Smooth muscle cell of the brain vasculature (primary cell): ENCODE measurements around the gene PMP22.

Experiments
- DNase-seq: peaks from one replicate; pipeline ENCODE4 v3.0.0-alpha.2; 2012; ENCODE audit warnings: low read depth, low spot score

PMP22 gene

GRCh38 chr17:15274017-15274416, 8.9 kb upstream of the PMP22 start:
- no peak for DNase-seq

GRCh38 chr17:15273141-15273793, 8.1 kb upstream of the PMP22 start:
- peak; percentile 84 for DNase-seq

GRCh38 chr17:15271741-15272140, 6.6 kb upstream of the PMP22 start:
- DNase-seq, result no peak

- no peak for DNase-seq
Measured at GRCh38 chr17:15270628-15271381, 5.7 kb upstream of the PMP22 start.

- DNase-seq, result no peak
Measured at GRCh38 chr17:15269780-15270089, 4.6 kb upstream of the PMP22 start.

- no peak for DNase-seq
Measured at GRCh38 chr17:15269087-15269779, 4.1 kb upstream of the PMP22 start.

- DNase-seq, result no peak
Measured at GRCh38 chr17:15268461-15268860, 3.3 kb upstream of the PMP22 start.

DNA sequence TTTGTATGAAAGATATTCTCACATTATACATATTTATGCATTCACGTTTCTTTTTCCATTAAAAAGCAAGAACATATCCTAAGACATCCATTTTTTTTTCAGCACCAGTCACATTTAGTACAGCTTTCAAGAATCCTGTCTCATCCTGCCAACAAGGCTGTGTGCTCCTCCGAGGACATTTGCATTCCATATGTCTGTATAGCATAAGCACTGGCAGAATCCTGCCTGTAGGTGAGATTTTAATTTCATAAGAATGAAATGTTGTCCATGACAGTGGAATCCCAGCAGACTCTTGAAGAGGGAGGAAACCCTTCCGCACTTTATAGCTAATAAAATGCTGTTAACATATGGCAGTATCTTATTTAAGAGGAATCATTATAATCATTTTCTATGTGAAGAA, 2.9 kb upstream of the PMP22 start:
- DNase-seq, result no peak

GRCh38 chr17:15266325-15267125, 1.4 kb upstream of the PMP22 start:
- DNase-seq, result no peak

- DNase-seq, result no peak
Measured at GRCh38 chr17:15264542-15264941, 584 bp downstream of the PMP22 start.

- DNase-seq, result no peak
Measured at GRCh38 chr17:15263680-15264079, 1.4 kb downstream of the PMP22 start.

GRCh38 chr17:15263206-15263579, 1.9 kb downstream of the PMP22 start:
- no peak for DNase-seq

DNA sequence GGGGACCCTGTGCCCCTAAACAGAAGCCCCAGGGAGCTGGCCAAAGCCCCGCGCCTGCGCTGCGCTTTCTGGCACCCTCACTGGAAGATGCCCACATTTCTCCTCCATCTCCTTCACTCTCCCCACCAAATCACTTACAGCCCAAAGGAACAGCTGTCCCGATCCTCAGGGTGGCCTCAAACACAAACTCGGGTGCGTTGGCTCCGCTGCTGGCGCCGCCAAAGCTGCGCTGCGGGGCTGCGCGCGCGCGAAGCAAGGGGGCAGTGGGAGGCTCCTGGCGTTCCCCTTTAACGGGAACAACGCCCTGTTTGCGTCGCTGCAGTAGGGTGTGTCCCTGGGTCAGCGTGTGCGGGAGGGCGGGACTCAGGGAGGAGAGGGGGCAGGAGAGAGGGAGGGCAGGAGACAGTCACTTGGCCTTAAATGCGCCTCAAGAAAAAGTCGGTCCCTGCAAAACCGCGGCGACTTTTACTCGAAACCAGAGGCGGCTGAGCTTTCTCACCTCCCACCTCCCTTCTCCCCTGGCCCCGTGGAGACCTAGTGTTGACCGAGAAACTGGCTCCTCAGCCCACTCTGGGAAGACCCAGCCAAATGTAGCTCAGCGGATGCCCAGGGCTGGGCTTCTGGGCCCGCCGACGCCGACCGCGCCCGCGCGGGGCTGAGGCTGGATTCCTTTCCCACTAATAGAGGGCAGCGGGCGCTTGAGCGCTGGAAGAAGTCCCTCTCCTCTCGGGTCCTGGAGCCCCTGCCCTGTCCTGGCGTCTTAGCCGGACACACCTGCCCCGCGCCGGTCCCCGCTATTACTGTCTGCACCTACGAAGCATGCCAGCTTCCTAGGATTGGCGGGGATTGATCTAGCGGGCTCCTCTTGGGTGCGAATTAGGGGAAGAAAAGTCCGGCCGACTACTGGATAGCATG, 2.6 kb downstream of the PMP22 start:
- DNase-seq, result no peak

DNA sequence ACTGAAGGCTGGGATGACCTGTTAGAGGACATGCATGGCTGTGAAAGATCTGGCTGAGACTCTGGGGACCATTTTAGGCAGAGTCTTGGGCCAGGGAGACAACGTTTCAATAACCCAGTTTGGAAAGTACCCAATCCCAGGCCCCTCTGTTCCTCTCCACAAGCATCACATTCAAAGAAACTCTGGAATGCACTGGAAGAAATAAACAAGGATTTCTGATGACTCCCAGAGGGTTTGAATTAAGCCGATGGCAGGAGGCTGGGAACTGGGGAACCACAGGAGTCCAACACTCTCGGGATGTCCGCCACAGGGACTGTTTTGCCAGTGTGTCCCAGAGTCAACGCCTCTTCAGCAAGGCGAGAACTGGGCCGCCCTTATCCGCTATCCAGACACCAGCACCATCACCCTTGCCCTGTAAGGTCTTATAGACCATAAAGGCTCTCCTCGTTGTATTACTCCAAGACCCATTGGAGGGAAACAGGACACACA, 3.3 kb downstream of the PMP22 start:
- DNase-seq, result no peak

- no peak for DNase-seq
Measured at GRCh38 chr17:15261258-15261801, 3.8 kb downstream of the PMP22 start.

GRCh38 chr17:15260376-15261257, 4.5 kb downstream of the PMP22 start:
- peak; percentile 91 for DNase-seq

DNA sequence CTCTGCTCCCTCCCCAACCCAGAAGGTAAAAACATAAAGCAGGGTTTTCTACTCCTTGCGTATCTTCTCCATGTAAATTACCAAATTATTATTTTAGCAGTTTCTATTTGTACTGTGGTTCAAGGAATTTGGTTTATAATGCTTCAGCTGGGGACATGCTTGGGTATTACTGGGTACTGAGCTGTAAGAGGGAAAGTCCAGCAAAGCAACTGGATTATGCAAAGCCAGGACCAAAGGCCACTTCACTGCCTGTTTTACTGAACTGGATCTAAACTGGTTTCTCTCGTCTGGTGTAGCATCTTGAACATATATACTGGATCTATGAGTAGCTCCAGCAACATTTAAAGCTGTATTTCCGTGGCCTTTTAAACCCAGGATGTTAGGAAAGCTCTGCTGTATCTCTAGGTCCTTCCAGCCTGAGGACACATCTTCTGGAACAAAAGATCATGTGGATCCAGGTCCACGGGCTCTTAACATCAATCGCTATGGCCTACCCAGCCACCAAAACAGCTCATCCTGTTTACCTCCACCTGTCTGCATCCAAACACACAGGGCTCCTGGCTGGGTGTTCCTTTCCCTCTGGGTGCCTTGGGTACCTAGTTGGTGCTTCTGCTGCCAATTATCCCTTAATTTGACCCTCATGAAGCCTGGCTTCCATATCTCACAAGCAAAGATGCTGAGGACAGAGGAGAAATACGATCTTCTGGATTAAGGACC, 7.2 kb downstream of the PMP22 start:
- DNase-seq, result no peak

DNA sequence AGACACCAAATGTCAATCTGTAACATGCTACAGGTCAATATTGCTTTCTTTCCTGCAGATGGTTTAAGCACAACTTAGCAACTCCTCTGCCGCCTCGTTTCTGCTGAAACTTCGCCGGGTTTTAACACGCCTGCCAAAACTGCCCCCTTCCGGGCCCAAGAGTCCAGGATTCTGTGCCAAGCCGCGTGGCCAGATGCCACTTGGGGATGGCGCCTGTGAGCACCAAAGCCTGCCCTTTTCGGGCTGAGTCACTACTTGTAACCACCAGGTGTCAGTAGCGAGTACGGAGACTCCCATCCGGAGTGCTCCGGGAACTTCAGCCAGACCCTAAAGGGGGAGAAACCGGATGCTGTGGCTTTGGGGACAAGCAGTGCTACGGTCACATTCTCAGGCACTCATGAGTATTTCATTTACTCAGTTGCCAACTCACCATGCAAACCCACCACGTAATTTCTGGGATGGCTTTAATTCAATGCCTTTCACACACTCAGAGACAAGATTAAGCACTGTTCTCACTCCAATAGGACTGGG, 7.8 kb downstream of the PMP22 start:
- no peak for DNase-seq

DNA sequence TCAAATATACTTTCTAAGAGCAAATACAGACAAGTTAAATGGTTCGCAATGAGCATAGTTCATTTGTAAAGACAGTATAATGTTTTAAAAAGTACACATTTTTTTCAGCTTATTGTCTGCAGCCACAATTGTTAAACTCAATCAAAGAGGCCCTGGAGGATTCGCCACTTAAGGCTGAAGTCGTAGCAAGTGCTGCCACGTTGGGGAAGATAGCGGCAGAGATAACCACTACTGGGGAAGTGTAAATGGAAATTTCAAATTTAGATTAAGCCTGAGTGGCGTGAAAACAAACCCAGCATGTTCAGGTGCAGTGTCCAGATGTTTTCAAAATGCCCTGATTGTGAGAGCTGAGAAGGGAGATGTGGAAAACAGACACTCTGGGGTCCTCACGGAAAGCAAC, 8.4 kb downstream of the PMP22 start:
- DNase-seq, result no peak
